ENCODE data around the gene ALG1. TPM values are rescaled to one million over a fixed set of nuclear protein-coding genes. Genes with fewer than 3 reads are reported as not detected.

ALG1 gene
- total RNA-seq, 1 experiment from 2014 or later = 42.0 TPM

GRCh38 chr16:5065326-5065725, 6.3 kb upstream of the ALG1 start:
- H3K4me1 Mint-ChIP-seq (ENCODE audit: low read depth, unreplicated experiment) = no peaks in the 10 kb centered on the region
- H3K27ac Mint-ChIP-seq (ENCODE audit: unreplicated experiment) = no peak overlapping the region
- intact Hi-C loops (cut with micrococcal nuclease; ENCODE audit: unreplicated experiment) = no loop called here
- ChIA-PET CTCF (no interaction called here), POLR2A (no interaction called here)
- H3K36me3 ChIP-seq (ENCODE audit: control insufficient read depth, insufficient read depth, low read length) = no peaks in the 10 kb centered on the region
- no peaks in the 10 kb centered on the region for H3K36me3 Mint-ChIP-seq (ENCODE audit: insufficient read depth, unreplicated experiment)
- H3K4me3 Mint-ChIP-seq (ENCODE audit: unreplicated experiment) = no peak overlapping the region
- H3K9me3 ChIP-seq = no peaks in the 10 kb centered on the region
- no peak for DNase-seq
- no peak overlapping the region for H3K4me3 ChIP-seq (ENCODE audit: low read depth, low read length)
- H3K27me3 Mint-ChIP-seq (ENCODE audit: insufficient read depth, unreplicated experiment) = peaks cover 7% of the 10 kb centered on the region
- no TSS peak for BruUV-seq (replicated peaks)
- no peaks in the 10 kb centered on the region for H3K27me3 ChIP-seq (replicated peaks; ENCODE audit: control insufficient read depth, insufficient read depth, low read length)
- no peak for TF ChIP-seq CTCF (IDR thresholded peaks at IDR 0.05; ENCODE audit: insufficient read depth in 1 of 2, low read depth in 1 of 2, low read length in 1 of 2, severe bottlenecking in 1 of 2, unreplicated experiment in 1 of 2)
- no peaks in the 10 kb centered on the region for H3K9me3 Mint-ChIP-seq (ENCODE audit: unreplicated experiment)
- H3K4me1 ChIP-seq = no peaks in the 10 kb centered on the region

- no peak for TF ChIP-seq CTCF (IDR thresholded peaks at IDR 0.05; ENCODE audit: insufficient read depth in 1 of 2, low read depth in 1 of 2, low read length in 1 of 2, severe bottlenecking in 1 of 2, unreplicated experiment in 1 of 2)
- no peaks in the 10 kb centered on the region for H3K9me3 Mint-ChIP-seq (ENCODE audit: unreplicated experiment)
- no peak within 1 kb of the TSS for H3K4me3 ChIP-seq (ENCODE audit: low read depth, low read length)
- BruUV-seq (replicated peaks) = no TSS peak
- H3K36me3 ChIP-seq (ENCODE audit: control insufficient read depth, insufficient read depth, low read length) = no peaks in the 10 kb centered on the region
- H3K27me3 Mint-ChIP-seq (ENCODE audit: insufficient read depth, unreplicated experiment) = peaks cover 7% of the 10 kb centered on the region
- H3K4me3 Mint-ChIP-seq (ENCODE audit: unreplicated experiment) = no peak within 1 kb of the TSS
- H3K27ac Mint-ChIP-seq (ENCODE audit: unreplicated experiment) = no peak within 1 kb of the TSS
- H3K9me3 ChIP-seq = peaks cover under 1% of the 10 kb centered on the region; the same call in 1 of the 2 replicates
- intact Hi-C loops (cut with micrococcal nuclease; ENCODE audit: unreplicated experiment) = no loop called here
- no peak for DNase-seq
- H3K4me1 Mint-ChIP-seq (ENCODE audit: low read depth, unreplicated experiment) = no peaks in the 10 kb centered on the region
- no peaks in the 10 kb centered on the region for H3K36me3 Mint-ChIP-seq (ENCODE audit: insufficient read depth, unreplicated experiment)
- ChIA-PET POLR2A (no interaction called here), CTCF (no interaction called here)
- H3K4me1 ChIP-seq = no peaks in the 10 kb centered on the region
- no peaks in the 10 kb centered on the region for H3K27me3 ChIP-seq (replicated peaks; ENCODE audit: control insufficient read depth, insufficient read depth, low read length)
Measured at GRCh38 chr16:5065813-5066212, 5.8 kb upstream of the ALG1 start, which contains the start of gene C16orf89. TSS of gene C16orf89 (minus strand) at chr16:5065956. CDS start at chr16:5065908, 48 bp downstream.

- no peak for DNase-seq
- Mint-ChIP-seq H3K27me3 (ENCODE audit: insufficient read depth, unreplicated experiment) (peaks cover 7% of the 10 kb centered on the region), H3K27ac (ENCODE audit: unreplicated experiment) (no peak overlapping the region), H3K4me3 (ENCODE audit: unreplicated experiment) (no peak overlapping the region), H3K36me3 (ENCODE audit: insufficient read depth, unreplicated experiment) (peaks cover 2% of the 10 kb centered on the region), H3K4me1 (ENCODE audit: low read depth, unreplicated experiment) (no peaks in the 10 kb centered on the region), H3K9me3 (ENCODE audit: unreplicated experiment) (no peaks in the 10 kb centered on the region)
- CTCF ChIA-PET = interaction anchor here (1.2 kb wide), 1 partner anchor 25 kb away, joined by 3 read pairs; no protein-coding TSS in a partner anchor
- Histone ChIP-seq H3K4me1 (peaks cover 7% of the 10 kb centered on the region; the same call in 1 of the 2 replicates), H3K36me3 (ENCODE audit: control insufficient read depth, insufficient read depth, low read length) (no peaks in the 10 kb centered on the region), H3K27me3 (replicated peaks; ENCODE audit: control insufficient read depth, insufficient read depth, low read length) (no peaks in the 10 kb centered on the region), H3K9me3 (peaks cover 3% of the 10 kb centered on the region; the same call in 1 of the 2 replicates), H3K4me3 (ENCODE audit: low read depth, low read length) (no peak overlapping the region)
- POLR2A ChIA-PET = no interaction called here
- intact Hi-C loops (cut with micrococcal nuclease; ENCODE audit: unreplicated experiment) = no loop called here
- no TSS peak for BruUV-seq (replicated peaks)
- no peak for TF ChIP-seq CTCF (IDR thresholded peaks at IDR 0.05; ENCODE audit: insufficient read depth in 1 of 2, low read depth in 1 of 2, low read length in 1 of 2, severe bottlenecking in 1 of 2, unreplicated experiment in 1 of 2)
Measured at GRCh38 chr16:5066511-5066910, 5.1 kb upstream of the ALG1 start.
